ENCODE results near the gene AIP.

DNA sequence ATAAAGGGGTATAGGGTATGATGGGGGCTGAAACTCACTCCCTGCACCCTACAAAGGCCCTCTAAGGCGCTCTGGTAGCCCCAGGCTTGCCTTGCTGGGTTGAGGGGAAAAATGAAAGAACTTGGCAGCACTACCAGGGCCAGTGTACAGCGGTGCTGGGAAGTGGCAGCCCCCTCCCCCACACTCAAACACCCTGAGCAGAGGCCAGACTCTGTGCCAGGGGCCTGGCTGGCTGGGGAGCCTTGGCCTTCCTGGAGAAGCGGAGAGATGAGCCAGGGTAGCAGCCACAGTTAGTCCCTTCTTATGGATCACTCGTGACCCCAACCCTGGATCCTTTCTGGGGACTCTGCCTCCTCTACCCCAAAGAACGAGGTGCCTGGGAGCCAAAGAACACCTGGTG, 16.5 kb upstream of the AIP start:
- TF ChIP-seq, protein P1, sequence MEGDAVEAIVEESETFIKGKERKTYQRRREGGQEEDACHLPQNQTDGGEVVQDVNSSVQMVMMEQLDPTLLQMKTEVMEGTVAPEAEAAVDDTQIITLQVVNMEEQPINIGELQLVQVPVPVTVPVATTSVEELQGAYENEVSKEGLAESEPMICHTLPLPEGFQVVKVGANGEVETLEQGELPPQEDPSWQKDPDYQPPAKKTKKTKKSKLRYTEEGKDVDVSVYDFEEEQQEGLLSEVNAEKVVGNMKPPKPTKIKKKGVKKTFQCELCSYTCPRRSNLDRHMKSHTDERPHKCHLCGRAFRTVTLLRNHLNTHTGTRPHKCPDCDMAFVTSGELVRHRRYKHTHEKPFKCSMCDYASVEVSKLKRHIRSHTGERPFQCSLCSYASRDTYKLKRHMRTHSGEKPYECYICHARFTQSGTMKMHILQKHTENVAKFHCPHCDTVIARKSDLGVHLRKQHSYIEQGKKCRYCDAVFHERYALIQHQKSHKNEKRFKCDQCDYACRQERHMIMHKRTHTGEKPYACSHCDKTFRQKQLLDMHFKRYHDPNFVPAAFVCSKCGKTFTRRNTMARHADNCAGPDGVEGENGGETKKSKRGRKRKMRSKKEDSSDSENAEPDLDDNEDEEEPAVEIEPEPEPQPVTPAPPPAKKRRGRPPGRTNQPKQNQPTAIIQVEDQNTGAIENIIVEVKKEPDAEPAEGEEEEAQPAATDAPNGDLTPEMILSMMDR (IDR thresholded peaks at IDR 0.05): no peak
- TF ChIP-seq EP300 (IDR thresholded peaks at IDR 0.05) (no peak), POLR2A (IDR thresholded peaks at IDR 0.05) (no peak)
